HG03095 (cell line): ENCODE data around the gene PEX13.
A peak's percentile ranks its signal among the peaks of the same experiment; 100 is the strongest.
"Not testable (repeated sequence)": the region's sequence is repeated elsewhere in the genome, so short reads cannot be mapped to it uniquely, and the experiment has no call there.

ENCODE experiments used
- ATAC-seq: cut with Tn5 transposase; IDR thresholded peaks from one replicate; pipeline ENCODE4 v1.9.1; 2021; ENCODE audit warnings: moderate library complexity; ENCODE audit not compliant: unreplicated experiment

The PEX13 gene

DNA sequence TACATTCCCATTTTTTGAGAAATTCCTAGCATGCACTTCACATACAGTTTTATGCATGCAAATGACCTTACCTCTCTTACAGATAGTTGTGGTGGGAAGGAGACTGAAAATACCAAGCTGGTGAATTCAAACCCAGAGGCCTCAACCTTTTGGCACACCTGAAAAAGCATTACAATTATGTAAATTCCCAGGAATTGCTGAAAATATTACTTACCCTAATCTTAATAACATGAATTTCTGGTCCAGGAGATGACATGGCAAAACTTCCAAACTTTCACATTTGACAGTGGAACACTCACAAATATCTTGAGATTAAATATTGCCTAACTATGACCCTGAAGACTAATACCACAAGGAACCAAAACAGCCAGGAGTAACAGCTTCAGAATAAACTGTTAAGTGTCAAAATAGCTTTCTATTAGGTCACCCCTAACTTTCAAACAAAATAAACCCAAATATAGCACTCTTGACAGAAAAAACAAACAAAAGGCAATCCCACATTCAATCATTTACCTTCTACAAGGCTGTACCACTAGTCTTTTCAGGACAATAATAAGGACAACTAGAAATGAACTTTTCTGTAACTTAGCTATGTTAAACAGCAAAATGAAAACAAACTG, 10.9 kb upstream of the PEX13 start:
- ATAC-seq = no peak

DNA sequence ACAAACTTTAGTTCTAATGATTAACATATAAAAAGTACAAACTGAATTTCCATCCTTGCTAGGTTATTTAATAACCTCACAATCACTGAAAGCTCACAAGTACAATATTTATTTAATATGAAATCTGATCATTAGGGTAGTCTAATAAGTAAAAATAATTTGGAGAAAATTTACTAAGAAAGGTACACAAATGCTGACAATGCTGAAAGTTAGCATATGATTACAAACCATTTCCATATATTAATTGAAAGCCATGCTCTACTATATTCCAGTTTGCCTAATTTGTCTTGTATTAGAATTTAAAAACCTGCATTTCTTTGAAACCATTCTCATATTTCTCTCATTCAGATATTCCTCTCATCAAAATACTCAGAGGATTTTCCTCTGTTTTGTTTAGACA, 8.2 kb upstream of the PEX13 start:
- no peak for ATAC-seq

DNA sequence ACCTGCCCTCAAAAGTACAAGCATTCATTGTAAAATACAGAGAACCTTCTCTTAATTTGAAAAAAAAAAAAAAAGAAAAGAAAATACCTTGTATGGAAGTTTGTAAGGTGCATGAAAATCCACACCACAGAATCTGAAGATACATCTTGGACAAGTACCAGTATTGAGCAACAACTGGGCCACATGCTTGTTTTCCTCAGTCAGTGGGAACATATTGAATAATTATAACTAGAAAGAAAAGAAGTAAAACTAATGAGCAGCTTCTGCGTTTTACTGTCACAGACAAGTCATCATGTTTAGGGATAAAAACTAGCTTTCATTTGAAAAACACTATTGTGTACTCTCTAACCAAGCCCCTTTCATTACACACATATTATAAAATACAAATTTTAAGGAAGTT, 5.8 kb upstream of the PEX13 start:
- no peak for ATAC-seq

DNA sequence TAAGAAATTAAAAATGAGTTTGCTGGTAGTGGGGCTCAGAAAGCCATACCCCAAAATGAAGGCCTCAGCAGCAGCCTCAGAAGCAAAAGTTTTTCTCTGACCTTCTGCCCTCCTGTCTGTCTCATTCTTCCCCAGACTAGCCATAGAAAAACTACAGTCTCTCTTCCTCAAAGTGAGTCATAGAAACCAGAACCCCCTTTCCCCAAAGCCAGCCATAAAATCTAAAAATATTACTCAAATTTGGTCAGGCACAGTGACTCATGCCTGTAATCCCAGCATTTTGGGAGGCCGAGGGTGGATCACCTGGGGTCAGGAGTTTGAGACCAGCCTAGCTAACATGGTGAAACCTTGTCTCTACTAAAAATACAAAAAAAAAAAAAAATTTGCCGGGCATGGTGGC, 5.2 kb upstream of the PEX13 start:
- not testable (repeated sequence) for ATAC-seq

DNA sequence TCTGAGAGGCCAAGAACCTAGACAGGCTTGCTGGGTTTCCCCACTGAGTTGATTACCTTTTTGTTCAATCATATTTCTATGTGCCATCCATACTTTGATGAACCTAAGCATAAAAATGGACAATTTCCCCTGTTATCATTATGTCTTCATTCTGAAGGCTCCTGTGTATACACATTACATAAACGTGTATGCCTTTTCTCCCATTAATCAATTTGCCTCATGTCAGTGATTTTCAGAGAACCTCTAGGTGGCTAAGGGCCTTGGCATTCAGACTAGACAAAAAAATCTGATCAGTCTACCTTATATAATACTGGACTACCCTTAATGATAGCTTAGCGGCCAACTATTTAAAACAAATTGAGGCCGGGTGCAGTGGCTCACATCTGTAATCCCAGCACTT, 4.1 kb upstream of the PEX13 start:
- no peak for ATAC-seq

DNA sequence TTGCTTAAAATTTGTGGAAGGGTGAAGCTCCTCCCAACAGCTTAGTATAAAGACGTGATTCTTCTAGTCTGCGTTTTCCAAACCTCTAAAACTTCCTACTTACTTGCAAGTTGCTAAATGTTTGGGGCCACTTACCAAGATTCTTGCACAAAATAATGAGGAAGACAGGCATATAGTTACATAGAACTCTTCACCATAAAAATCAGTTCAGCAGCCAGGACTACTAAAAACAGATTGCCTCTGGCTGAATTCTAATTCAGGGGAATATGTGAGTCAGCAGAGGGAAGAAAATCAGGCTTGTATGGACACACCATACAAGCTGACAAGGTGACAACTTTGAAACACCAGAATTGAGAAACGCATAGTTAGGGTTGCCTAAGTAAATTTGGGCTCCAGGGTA, 2.8 kb upstream of the PEX13 start:
- ATAC-seq = no peak

GRCh38 chr2:61015976-61016375, 1.5 kb upstream of the PEX13 start:
- no peak for ATAC-seq

- peak; percentile 12 for ATAC-seq
These were observed 1.0 kb upstream of the PEX13 start for GRCh38 chr2:61016392-61017002.

GRCh38 chr2:61017003-61017555, 441 bp upstream of the PEX13 start:
- peak; percentile 56 for ATAC-seq

- peak; percentile 12 for ATAC-seq
These were observed 817 bp downstream of the PEX13 start for GRCh38 chr2:61018318-61018755.

- ATAC-seq = no peak
These were observed 1.3 kb downstream of the PEX13 start for GRCh38 chr2:61018798-61019197.

DNA sequence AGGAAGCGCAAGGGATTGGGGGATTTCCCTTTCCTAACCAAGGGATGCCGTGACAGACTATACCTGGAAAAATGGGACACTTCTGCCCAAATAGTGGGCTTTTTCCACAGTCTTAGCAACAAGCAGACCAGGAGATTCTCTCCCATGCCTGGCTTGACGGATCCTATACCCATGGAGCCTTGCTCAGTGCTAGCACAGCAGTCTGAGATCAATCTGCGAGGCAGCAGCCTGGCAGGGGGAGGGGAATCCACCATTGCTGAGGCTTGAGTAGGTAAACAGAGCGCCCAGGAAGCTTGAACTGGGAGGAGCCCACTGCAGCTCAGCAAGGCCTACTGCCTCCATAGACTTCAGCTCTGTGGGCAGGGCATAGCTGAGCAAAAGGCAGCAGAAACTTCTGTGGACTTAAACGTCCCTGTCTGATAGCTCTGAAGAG, 3.7 kb downstream of the PEX13 start:
- ATAC-seq = no peak

- ATAC-seq = no peak
These were observed 6.2 kb downstream of the PEX13 start for GRCh38 chr2:61023670-61024069.

DNA sequence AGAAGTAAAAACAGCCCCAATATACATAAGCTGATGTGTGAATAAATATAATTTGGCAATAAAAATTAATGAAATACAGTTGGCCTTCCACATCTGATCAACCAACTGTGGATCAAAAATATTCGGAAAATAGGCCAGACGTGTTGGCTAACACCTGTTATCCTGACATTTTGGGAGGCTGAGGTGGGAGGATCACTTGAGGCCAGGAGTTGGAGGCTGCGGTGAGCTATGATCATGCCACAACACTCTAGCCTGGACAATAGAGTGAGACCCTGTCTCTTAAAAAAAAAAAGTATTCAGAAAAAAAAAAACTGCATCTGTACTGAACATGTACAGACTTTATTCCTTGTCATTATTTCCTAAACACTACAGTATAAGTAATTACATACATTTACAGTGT, 12.0 kb downstream of the PEX13 start:
- ATAC-seq = no peak

DNA sequence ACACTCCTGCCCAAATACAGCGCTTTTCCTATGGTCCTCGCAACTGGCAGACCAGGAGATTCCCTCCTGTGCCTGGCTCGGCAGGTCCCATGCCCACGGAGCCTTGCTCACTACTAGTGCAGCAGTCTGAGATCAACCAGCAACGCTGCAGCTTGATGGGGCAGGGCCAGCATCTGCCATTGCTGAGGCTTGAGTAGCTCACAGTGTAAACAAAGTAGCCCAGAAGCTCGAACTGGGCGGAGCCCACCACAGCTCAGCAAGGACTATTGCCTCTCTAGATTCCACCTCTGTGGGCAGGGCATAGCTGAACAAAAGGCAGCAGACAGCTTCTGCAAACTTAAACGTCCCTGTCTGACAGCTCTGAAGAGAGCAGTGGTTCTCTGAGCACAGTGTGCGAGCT, 17.1 kb downstream of the PEX13 start:
- not testable (repeated sequence) for ATAC-seq

DNA sequence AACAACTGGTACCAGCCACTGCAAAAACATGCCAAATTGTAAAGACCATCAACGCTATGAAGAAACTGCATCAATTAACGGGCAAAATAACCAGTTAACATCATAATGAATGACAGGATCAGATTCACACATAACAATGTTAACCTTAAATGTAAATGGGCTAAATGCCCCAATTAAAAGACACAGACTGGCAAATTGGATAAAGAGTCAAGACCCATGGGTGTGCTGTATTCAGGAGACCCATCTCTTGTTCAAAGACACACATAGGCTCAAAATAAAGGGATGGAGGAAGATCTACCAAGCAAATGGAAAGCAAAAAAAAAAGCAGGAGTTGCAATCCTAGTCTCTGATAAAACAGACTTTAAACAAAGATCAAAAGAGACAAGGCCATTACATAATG, 19.1 kb downstream of the PEX13 start:
- not testable (repeated sequence) for ATAC-seq

- ATAC-seq = no peak
These were observed 25.3 kb downstream of the PEX13 start for GRCh38 chr2:61042807-61043206.

DNA sequence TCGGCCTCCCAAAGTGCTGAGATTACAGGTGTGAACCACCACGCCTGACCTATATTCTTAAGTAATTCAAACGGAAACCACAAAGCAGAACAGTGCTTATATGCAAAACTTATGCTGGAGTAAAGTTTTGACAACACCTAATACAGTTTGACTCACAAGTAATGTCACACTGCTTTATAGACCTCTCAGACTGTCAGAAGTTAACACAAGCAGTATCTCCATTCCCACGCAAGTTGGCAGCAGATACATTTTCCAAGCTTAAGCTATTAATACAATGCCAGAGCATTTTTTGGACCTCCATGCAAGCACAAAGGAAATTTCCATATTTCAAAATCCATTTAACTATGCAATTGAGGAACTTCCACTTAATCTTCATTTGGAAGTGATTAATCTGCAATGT, 27.1 kb downstream of the PEX13 start:
- no peak for ATAC-seq

DNA sequence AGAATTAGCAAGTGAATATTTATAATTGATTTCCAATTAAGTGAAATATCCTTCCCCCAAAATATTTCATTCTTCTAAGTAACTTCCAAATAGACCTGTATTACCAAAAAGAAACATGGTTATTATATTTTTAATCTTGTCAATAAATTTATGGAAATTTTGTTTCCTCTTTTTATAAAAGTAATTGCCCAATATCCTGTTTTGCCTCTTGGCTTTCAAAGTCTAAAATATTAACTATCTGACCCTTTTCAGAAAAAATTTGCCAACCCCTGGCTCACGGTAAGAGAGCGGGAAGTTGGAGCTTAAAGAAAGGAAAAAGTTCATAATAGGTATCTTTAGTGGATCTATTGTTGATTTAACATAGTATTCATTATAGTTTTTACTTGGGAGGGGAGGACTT, 27.7 kb downstream of the PEX13 start:
- ATAC-seq = no peak

GRCh38 chr2:61045999-61046398, 28.5 kb downstream of the PEX13 start:
- ATAC-seq = no peak

GRCh38 chr2:61055557-61055956, 38.0 kb downstream of the PEX13 start:
- ATAC-seq = no peak

DNA sequence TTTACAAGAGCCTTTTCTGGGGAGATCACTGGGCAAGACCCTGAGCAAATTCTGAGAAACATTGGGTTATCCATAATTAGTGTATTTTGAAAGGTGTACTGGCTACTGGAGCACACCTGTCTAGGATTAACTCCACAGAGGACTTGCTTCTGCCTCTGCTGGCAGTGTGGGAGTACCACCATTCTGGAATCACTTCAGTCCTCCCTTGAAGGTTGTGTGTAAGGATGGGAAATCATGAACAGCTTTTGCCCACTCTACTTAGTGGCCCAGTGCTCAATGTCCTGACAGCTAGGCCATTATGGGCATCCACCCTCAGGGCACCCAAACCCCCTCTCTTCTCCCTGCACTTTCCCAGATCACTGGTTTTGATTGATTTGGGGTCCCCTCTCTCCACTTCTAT, 40.0 kb downstream of the PEX13 start:
- ATAC-seq = no peak

DNA sequence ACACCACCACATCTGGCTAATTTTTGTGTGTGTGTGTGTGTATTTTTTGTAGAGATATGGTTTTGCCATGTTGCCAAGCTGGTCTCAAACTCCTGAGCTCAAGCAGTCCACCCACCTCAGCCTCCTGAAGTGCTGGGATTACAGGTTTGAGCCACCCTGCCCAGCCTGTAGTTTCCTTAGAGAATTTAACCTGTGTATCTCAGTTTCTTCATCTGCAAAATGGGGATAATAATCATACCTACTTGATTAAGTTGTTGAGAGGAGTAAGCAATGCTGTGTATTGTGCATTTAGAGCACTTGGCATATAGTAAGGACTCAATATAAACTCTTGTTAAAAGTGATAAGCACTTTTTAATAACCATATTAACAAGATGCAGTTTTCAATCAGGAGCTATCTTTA, 41.9 kb downstream of the PEX13 start:
- no peak for ATAC-seq
